HepG2 (cell line): ENCODE measurements around the gene GNG10. TPM values are rescaled to one million over a fixed set of nuclear protein-coding genes. Genes with fewer than 3 reads are reported as not detected.

Experiments used
- BRCA1 ChIP-seq: sonication (generic); formaldehyde crosslinking; IDR thresholded peaks from 2 replicates; pipeline ENCODE4 v1.4.0; 2020; ENCODE audit warnings: missing genetic modification reagents
- CAMTA2 ChIP-seq: sonication (generic); formaldehyde crosslinking; IDR thresholded peaks from 2 replicates; pipeline ENCODE4 v1.4.0; 2020; ENCODE audit warnings: mild to moderate bottlenecking, missing genetic modification reagents, borderline replicate concordance
- CBX1 ChIP-seq: IDR thresholded peaks from one replicate; pipeline ENCODE4 v1.6.1; 2016; ENCODE audit warnings: antibody characterized with exemption, low read depth
- EP300 ChIP-seq, 3 experiments: sonication (generic) in 1 of 3; formaldehyde crosslinking in 1 of 3; IDR thresholded peaks; 2 replicates each; pipeline versions ENCODE4 v1.5.1 to v1.6.1; 2011 to 2020; ENCODE audit warnings: low read depth in 2 of 3, low read length in 2 of 3, borderline replicate concordance in 1 of 3, improper control_type of control experiment in 1 of 3, mild to moderate bottlenecking in 1 of 3, missing genetic modification reagents in 1 of 3, moderate library complexity in 1 of 3
- HNF4G ChIP-seq, 2 experiments: sonication (generic) in 1 of 2; formaldehyde crosslinking in 1 of 2; IDR thresholded peaks; 2 replicates each; pipeline versions ENCODE4 v1.4.0 to v1.6.1; 2011 to 2020; ENCODE audit warnings: borderline replicate concordance in 2 of 2, low read depth in 2 of 2, mild to moderate bottlenecking in 2 of 2, low read length in 1 of 2, missing genetic modification reagents in 1 of 2, moderate library complexity in 1 of 2
- KLF6 ChIP-seq: IDR thresholded peaks from 2 replicates; pipeline ENCODE4 v1.8.0; 2016; ENCODE audit warnings: missing biosample characterization, missing genetic modification reagents
- SNAPC2 ChIP-seq: sonication (generic); formaldehyde crosslinking; IDR thresholded peaks from 2 replicates; pipeline ENCODE4 v1.8.1; 2022; ENCODE audit warnings: mild to moderate bottlenecking, missing genetic modification reagents
- SP4 ChIP-seq: sonication (generic); formaldehyde crosslinking; IDR thresholded peaks from 2 replicates; pipeline ENCODE4 v1.8.1; 2023; ENCODE audit warnings: mild to moderate bottlenecking, missing genetic modification reagents
- SRSF1 ChIP-seq: fragments of 200-400 bp; formaldehyde crosslinking; optimal IDR thresholded peaks from 2 replicates; pipeline ENCODE3; 2017; ENCODE audit warnings: mild to moderate bottlenecking, low read depth, low read length, moderate library complexity
- TOPORS ChIP-seq: sonication (generic); formaldehyde crosslinking; IDR thresholded peaks from 2 replicates; pipeline ENCODE4 v1.8.0; 2023; ENCODE audit warnings: mild to moderate bottlenecking, missing genetic modification reagents
- ZBTB38 ChIP-seq: sonication (generic); formaldehyde crosslinking; IDR thresholded peaks from 2 replicates; pipeline ENCODE4 v1.5.1; 2020; ENCODE audit warnings: mild to moderate bottlenecking, missing genetic modification reagents
- ZBTB8A ChIP-seq: sonication (generic); formaldehyde crosslinking; IDR thresholded peaks from 2 replicates; pipeline ENCODE4 v1.4.0; 2020; ENCODE audit warnings: mild to moderate bottlenecking, low read depth, missing genetic modification reagents, borderline replicate concordance
- ZKSCAN1 ChIP-seq: fragments of 150-350 bp; IDR thresholded peaks from 2 replicates; pipeline ENCODE4 v1.6.1; 2014; ENCODE audit warnings: low read length
- ZNF331 ChIP-seq: sonication (generic); formaldehyde crosslinking; IDR thresholded peaks from 2 replicates; pipeline ENCODE4 v1.4.0; 2020; ENCODE audit warnings: missing genetic modification reagents
- ZNF451 ChIP-seq: sonication (generic); formaldehyde crosslinking; IDR thresholded peaks from 2 replicates; pipeline ENCODE4 v1.5.0; 2020; ENCODE audit warnings: mild to moderate bottlenecking, missing genetic modification reagents
- ZNF468 ChIP-seq: sonication (generic); formaldehyde crosslinking; IDR thresholded peaks from 2 replicates; pipeline ENCODE4 v1.8.0; 2022; ENCODE audit warnings: mild to moderate bottlenecking, moderate library complexity, missing genetic modification reagents
- ZNF546 ChIP-seq: sonication (generic); formaldehyde crosslinking; conservative IDR thresholded peaks from 2 replicates; pipeline ENCODE4 v1.8.1; 2023; ENCODE audit warnings: mild to moderate bottlenecking, missing genetic modification reagents
- ZNF660 ChIP-seq: sonication (generic); formaldehyde crosslinking; IDR thresholded peaks from 2 replicates; pipeline ENCODE4 v1.5.1; 2020; ENCODE audit warnings: mild to moderate bottlenecking, low read depth, missing genetic modification reagents, borderline replicate concordance
- polyA plus RNA-seq, 8 experiments: library from polyadenylated mRNA; depleted of rRNA in 3 of 8; stranded (reverse) in 7 of 8; unstranded in 1 of 8; fragments of >200 nt; fragmentation: Illumina TruSeq in 4 of 8; extraction: Trizol in 4 of 8; gene quantifications; 2 replicates each; pipeline versions ENCODE4 v1.2.1 to v1.2.3, GENCODE V29; 2011 to 2016; ENCODE audit warnings: low read depth in 4 of 8, missing spikeins in 1 of 8, mixed read lengths in 1 of 8; ENCODE audit not compliant: insufficient read depth in 1 of 8
- total RNA-seq, 5 experiments: library from RNA; depleted of rRNA; stranded (reverse); fragments of >200 nt; fragmentation: Illumina TruSeq; extraction: Trizol; gene quantifications; 2 replicates each; pipeline ENCODE4 v1.2.3, GENCODE V29; 2016; ENCODE audit warnings: low read depth in 1 of 5
- TF ChIP-seq, protein P1 (sequence below): IDR thresholded peaks from 2 replicates; pipeline ENCODE4 v1.6.1; 2012; ENCODE audit warnings: inconsistent platforms
- TF ChIP-seq, protein P2 (sequence below): IDR thresholded peaks from 2 replicates; pipeline ENCODE4 v1.6.1; 2016; ENCODE audit warnings: low read depth
- TF ChIP-seq, protein P3 (sequence below): sonication (generic); formaldehyde crosslinking; IDR thresholded peaks from 2 replicates; pipeline ENCODE4 v1.8.1; 2023; ENCODE audit warnings: missing genetic modification reagents, mild to moderate bottlenecking, borderline replicate concordance
- TF ChIP-seq, protein P4 (sequence below): sonication (generic); formaldehyde crosslinking; IDR thresholded peaks from 2 replicates; pipeline ENCODE4 v1.9.0; 2021; ENCODE audit warnings: missing genetic modification reagents, borderline replicate concordance
- TF ChIP-seq, protein P5 (sequence below): sonication (generic); formaldehyde crosslinking; IDR thresholded peaks from 2 replicates; pipeline ENCODE4 v1.8.1; 2023; ENCODE audit warnings: mild to moderate bottlenecking, missing genetic modification reagents

Gene GNG10
- total and polyA plus RNA-seq, 2 of the 13 experiments (the other 11 are each of a cell fraction or from before 2014, with no cell fraction given): 29.8 to 32.4 TPM

GRCh38 chr9:111678293-111678692 is 16.9 kb downstream of the GNG10 start (continued):
- TF ChIP-seq EP300 (IDR thresholded peaks at IDR 0.05; ENCODE audit: low read depth in 2 of 2, low read length in 2 of 2): peak in 1 of 2 experiments; percentile 29; a peak in 1 of 4 replicates
- TF ChIP-seq EP300 (CRISPR knock-in tag; IDR thresholded peaks at IDR 0.05; ENCODE audit: borderline replicate concordance): no peak
- TF ChIP-seq KLF6 (CRISPR knock-in tag): no peak
- TF ChIP-seq, protein P1, sequence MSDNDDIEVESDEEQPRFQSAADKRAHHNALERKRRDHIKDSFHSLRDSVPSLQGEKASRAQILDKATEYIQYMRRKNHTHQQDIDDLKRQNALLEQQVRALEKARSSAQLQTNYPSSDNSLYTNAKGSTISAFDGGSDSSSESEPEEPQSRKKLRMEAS: peak; percentile 47; the same call in 1 of the 2 replicates
- TF ChIP-seq ZNF546: no peak
- no peak for TF ChIP-seq ZBTB8A (CRISPR knock-in tag)
- no peak for TF ChIP-seq SNAPC2 (CRISPR knock-in tag)
- TF ChIP-seq ZBTB38 (CRISPR knock-in tag): 0 out of 2 replicates have a peak, but pooled peaks have one; percentile 47
- peak; percentile 42; the same call in 1 of the 2 replicates for TF ChIP-seq ZKSCAN1
- TF ChIP-seq, protein P2, sequence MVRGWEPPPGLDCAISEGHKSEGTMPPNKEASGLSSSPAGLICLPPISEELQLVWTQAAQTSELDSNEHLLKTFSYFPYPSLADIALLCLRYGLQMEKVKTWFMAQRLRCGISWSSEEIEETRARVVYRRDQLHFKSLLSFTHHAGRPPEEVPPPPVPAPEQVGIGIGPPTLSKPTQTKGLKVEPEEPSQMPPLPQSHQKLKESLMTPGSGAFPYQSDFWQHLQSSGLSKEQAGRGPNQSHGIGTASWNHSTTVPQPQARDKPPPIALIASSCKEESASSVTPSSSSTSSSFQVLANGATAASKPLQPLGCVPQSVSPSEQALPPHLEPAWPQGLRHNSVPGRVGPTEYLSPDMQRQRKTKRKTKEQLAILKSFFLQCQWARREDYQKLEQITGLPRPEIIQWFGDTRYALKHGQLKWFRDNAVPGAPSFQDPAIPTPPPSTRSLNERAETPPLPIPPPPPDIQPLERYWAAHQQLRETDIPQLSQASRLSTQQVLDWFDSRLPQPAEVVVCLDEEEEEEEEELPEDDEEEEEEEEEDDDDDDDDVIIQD (CRISPR knock-in tag): 0 out of 2 replicates have a peak, but pooled peaks have one; percentile 29
- TF ChIP-seq ZNF660 (CRISPR knock-in tag): no peak
- TF ChIP-seq ZNF451 (CRISPR knock-in tag): no peak
- TF ChIP-seq CAMTA2 (CRISPR knock-in tag): no peak
- TF ChIP-seq, protein P3, sequence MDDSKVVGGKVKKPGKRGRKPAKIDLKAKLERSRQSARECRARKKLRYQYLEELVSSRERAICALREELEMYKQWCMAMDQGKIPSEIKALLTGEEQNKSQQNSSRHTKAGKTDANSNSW (CRISPR knock-in tag): no peak
- TF ChIP-seq, protein P4, sequence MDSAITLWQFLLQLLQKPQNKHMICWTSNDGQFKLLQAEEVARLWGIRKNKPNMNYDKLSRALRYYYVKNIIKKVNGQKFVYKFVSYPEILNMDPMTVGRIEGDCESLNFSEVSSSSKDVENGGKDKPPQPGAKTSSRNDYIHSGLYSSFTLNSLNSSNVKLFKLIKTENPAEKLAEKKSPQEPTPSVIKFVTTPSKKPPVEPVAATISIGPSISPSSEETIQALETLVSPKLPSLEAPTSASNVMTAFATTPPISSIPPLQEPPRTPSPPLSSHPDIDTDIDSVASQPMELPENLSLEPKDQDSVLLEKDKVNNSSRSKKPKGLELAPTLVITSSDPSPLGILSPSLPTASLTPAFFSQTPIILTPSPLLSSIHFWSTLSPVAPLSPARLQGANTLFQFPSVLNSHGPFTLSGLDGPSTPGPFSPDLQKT: no peak
- peak; percentile 99 for TF ChIP-seq ZNF331 (CRISPR knock-in tag)
- no peak for TF ChIP-seq BRCA1
- TF ChIP-seq HNF4G (IDR thresholded peaks at IDR 0.05; ENCODE audit: borderline replicate concordance, low read depth, low read length): peak; percentile 90
- TF ChIP-seq HNF4G (CRISPR knock-in tag; IDR thresholded peaks at IDR 0.05; ENCODE audit: borderline replicate concordance, low read depth): peak; percentile 84; the same call in 1 of the 2 replicates
- no peak for TF ChIP-seq ZNF468
- no peak for TF ChIP-seq SP4
- TF ChIP-seq CBX1: no peak
- TF ChIP-seq SRSF1: no peak
- TF ChIP-seq, protein P5, sequence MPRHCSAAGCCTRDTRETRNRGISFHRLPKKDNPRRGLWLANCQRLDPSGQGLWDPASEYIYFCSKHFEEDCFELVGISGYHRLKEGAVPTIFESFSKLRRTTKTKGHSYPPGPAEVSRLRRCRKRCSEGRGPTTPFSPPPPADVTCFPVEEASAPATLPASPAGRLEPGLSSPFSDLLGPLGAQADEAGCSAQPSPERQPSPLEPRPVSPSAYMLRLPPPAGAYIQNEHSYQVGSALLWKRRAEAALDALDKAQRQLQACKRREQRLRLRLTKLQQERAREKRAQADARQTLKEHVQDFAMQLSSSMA (CRISPR knock-in tag): 0 out of 2 replicates have a peak, but pooled peaks have one; percentile 31
- TF ChIP-seq TOPORS: no peak
